HG03175 (cell line): Measurements from ENCODE around the gene BCL7C.
"Not testable (repeated sequence)": the region's sequence is repeated elsewhere in the genome, so short reads cannot be mapped to it uniquely, and the experiment has no call there.

Experiments
- ATAC-seq: cut with Tn5 transposase; IDR thresholded peaks from one replicate; pipeline ENCODE4 v1.9.1; 2021; ENCODE audit warnings: mild to moderate bottlenecking, moderate library complexity; ENCODE audit not compliant: unreplicated experiment

The BCL7C gene

GRCh38 chr16:30874244-30874820 lies 19.5 kb downstream of the BCL7C start:
- ATAC-seq, result no peak

GRCh38 chr16:30870904-30871303 lies 23.0 kb downstream of the BCL7C start:
- no peak for ATAC-seq

- no peak for ATAC-seq
Observed at GRCh38 chr16:30867747-30868146, 26.1 kb downstream of the BCL7C start.

- no peak for ATAC-seq
Observed at GRCh38 chr16:30866031-30866430, 27.8 kb downstream of the BCL7C start.

GRCh38 chr16:30863178-30863577 lies 30.7 kb downstream of the BCL7C start:
- ATAC-seq, result not testable (repeated sequence)

- ATAC-seq, result not testable (repeated sequence)
Observed at GRCh38 chr16:30860729-30861128, 33.1 kb downstream of the BCL7C start.

GRCh38 chr16:30858829-30859423 lies 35.0 kb downstream of the BCL7C start:
- no peak for ATAC-seq

GRCh38 chr16:30858111-30858495 lies 35.8 kb downstream of the BCL7C start:
- no peak for ATAC-seq

GRCh38 chr16:30853758-30854157 lies 40.1 kb downstream of the BCL7C start:
- ATAC-seq, result no peak

GRCh38 chr16:30850246-30850645 lies 43.6 kb downstream of the BCL7C start:
- no peak for ATAC-seq

- no peak for ATAC-seq
Observed at GRCh38 chr16:30846649-30847402, 47.1 kb downstream of the BCL7C start.

- ATAC-seq, result peak; percentile 50
Observed at GRCh38 chr16:30844671-30845449, 49.0 kb downstream of the BCL7C start.

- no peak for ATAC-seq
Observed at GRCh38 chr16:30844346-30844670, 49.6 kb downstream of the BCL7C start.

GRCh38 chr16:30843501-30843900 lies 50.4 kb downstream of the BCL7C start:
- ATAC-seq, result no peak

GRCh38 chr16:30842971-30843370 lies 50.9 kb downstream of the BCL7C start:
- no peak for ATAC-seq

- no peak for ATAC-seq
Observed at GRCh38 chr16:30841332-30841731, 52.5 kb downstream of the BCL7C start.

GRCh38 chr16:30840611-30841010 lies 53.3 kb downstream of the BCL7C start:
- ATAC-seq, result no peak

GRCh38 chr16:30839523-30840227 lies 54.2 kb downstream of the BCL7C start:
- ATAC-seq, result no peak

GRCh38 chr16:30838876-30839471 lies 54.9 kb downstream of the BCL7C start:
- no peak for ATAC-seq

GRCh38 chr16:30837904-30838303 lies 56.0 kb downstream of the BCL7C start:
- no peak for ATAC-seq
